Measurements from ENCODE around the gene PICALM.
"Not testable (repeated sequence)": the region's sequence is repeated elsewhere in the genome, so short reads cannot be mapped to it uniquely, and the experiment has no call there.

PICALM gene

GRCh38 chr11:85935751-85936150 is 133.1 kb downstream of the PICALM start:
- Histone ChIP-seq H3K9ac (ENCODE audit: low read length) (no peak overlapping the region), H3K36me3 (ENCODE audit: control insufficient read depth, insufficient read depth, low read length, severe bottlenecking) (no peaks in the 10 kb centered on the region), H3K4me1 (ENCODE audit: control insufficient read depth, insufficient read depth, low read length) (no peaks in the 10 kb centered on the region), H3K27me3 (replicated peaks; ENCODE audit: control insufficient read depth, insufficient read depth, low read length) (peaks cover 3% of the 10 kb centered on the region), H3K4me3 (ENCODE audit: low read length) (no peak overlapping the region), H3K9me3 (ENCODE audit: control insufficient read depth, low read length) (no peaks in the 10 kb centered on the region)
- DNase-seq (ENCODE audit: low read depth): no peak

GRCh38 chr11:85934596-85935169 is 134.2 kb downstream of the PICALM start:
- peaks cover 3% of the 10 kb centered on the region for H3K27me3 ChIP-seq (replicated peaks; ENCODE audit: control insufficient read depth, insufficient read depth, low read length)
- no peaks in the 10 kb centered on the region for H3K36me3 ChIP-seq (ENCODE audit: control insufficient read depth, insufficient read depth, low read length, severe bottlenecking)
- DNase-seq (ENCODE audit: low read depth): no peak
- H3K4me3 ChIP-seq (ENCODE audit: low read length): peak overlapping the region; percentile 61
- no peaks in the 10 kb centered on the region for H3K9me3 ChIP-seq (ENCODE audit: control insufficient read depth, low read length)
- no peaks in the 10 kb centered on the region for H3K4me1 ChIP-seq (ENCODE audit: control insufficient read depth, insufficient read depth, low read length)
- H3K9ac ChIP-seq (ENCODE audit: low read length): peak overlapping the region; percentile 21

- no peak overlapping the region for H3K9ac ChIP-seq (ENCODE audit: low read length)
- H3K9me3 ChIP-seq (ENCODE audit: control insufficient read depth, low read length): peaks cover 2% of the 10 kb centered on the region
- DNase-seq (ENCODE audit: low read depth): no peak
- H3K27me3 ChIP-seq (replicated peaks; ENCODE audit: control insufficient read depth, insufficient read depth, low read length): peaks cover 3% of the 10 kb centered on the region
- no peak overlapping the region for H3K4me3 ChIP-seq (ENCODE audit: low read length)
- H3K36me3 ChIP-seq (ENCODE audit: control insufficient read depth, insufficient read depth, low read length, severe bottlenecking): no peaks in the 10 kb centered on the region
- H3K4me1 ChIP-seq (ENCODE audit: control insufficient read depth, insufficient read depth, low read length): no peaks in the 10 kb centered on the region
Observed at GRCh38 chr11:85930879-85931366, 138.0 kb downstream of the PICALM start.

- not testable (repeated sequence) for DNase-seq (ENCODE audit: low read depth)
Observed at GRCh38 chr11:85926653-85927214, 142.2 kb downstream of the PICALM start.

GRCh38 chr11:85923455-85923854 is 145.4 kb downstream of the PICALM start:
- no peak for DNase-seq (ENCODE audit: low read depth)

More at GRCh38 chr11:85926653-85927214, 142.2 kb downstream of the PICALM start:
- H3K9ac ChIP-seq (ENCODE audit: low read length); H3K4me1 ChIP-seq (ENCODE audit: control insufficient read depth, insufficient read depth, low read length); H3K36me3 ChIP-seq (ENCODE audit: control insufficient read depth, insufficient read depth, low read length, severe bottlenecking); H3K27me3 ChIP-seq (replicated peaks; ENCODE audit: control insufficient read depth, insufficient read depth, low read length); H3K4me3 ChIP-seq (ENCODE audit: low read length); H3K9me3 ChIP-seq (ENCODE audit: control insufficient read depth, low read length): not testable (repeated sequence)

GRCh38 chr11:85922367-85922766 is 146.5 kb downstream of the PICALM start:
- Histone ChIP-seq H3K4me3 (ENCODE audit: low read length) (no peak overlapping the region), H3K9me3 (ENCODE audit: control insufficient read depth, low read length) (no peaks in the 10 kb centered on the region), H3K27me3 (replicated peaks; ENCODE audit: control insufficient read depth, insufficient read depth, low read length) (peaks cover 4% of the 10 kb centered on the region), H3K9ac (ENCODE audit: low read length) (no peak overlapping the region), H3K4me1 (ENCODE audit: control insufficient read depth, insufficient read depth, low read length) (peaks cover 7% of the 10 kb centered on the region), H3K36me3 (ENCODE audit: control insufficient read depth, insufficient read depth, low read length, severe bottlenecking) (no peaks in the 10 kb centered on the region)
- no peak for DNase-seq (ENCODE audit: low read depth)

More at GRCh38 chr11:85923455-85923854, 145.4 kb downstream of the PICALM start:
- Histone ChIP-seq H3K9me3 (ENCODE audit: control insufficient read depth, low read length) (no peaks in the 10 kb centered on the region), H3K36me3 (ENCODE audit: control insufficient read depth, insufficient read depth, low read length, severe bottlenecking) (no peaks in the 10 kb centered on the region), H3K4me1 (ENCODE audit: control insufficient read depth, insufficient read depth, low read length) (peaks cover 7% of the 10 kb centered on the region), H3K9ac (ENCODE audit: low read length) (no peak overlapping the region), H3K27me3 (replicated peaks; ENCODE audit: control insufficient read depth, insufficient read depth, low read length) (peaks cover 4% of the 10 kb centered on the region), H3K4me3 (ENCODE audit: low read length) (no peak overlapping the region)

GRCh38 chr11:85918910-85919794 is 149.7 kb downstream of the PICALM start:
- Histone ChIP-seq H3K27me3 (replicated peaks; ENCODE audit: control insufficient read depth, insufficient read depth, low read length) (peaks cover 2% of the 10 kb centered on the region), H3K9me3 (ENCODE audit: control insufficient read depth, low read length) (peaks cover 4% of the 10 kb centered on the region), H3K4me3 (ENCODE audit: low read length) (no peak overlapping the region), H3K4me1 (ENCODE audit: control insufficient read depth, insufficient read depth, low read length) (peaks cover 7% of the 10 kb centered on the region), H3K36me3 (ENCODE audit: control insufficient read depth, insufficient read depth, low read length, severe bottlenecking) (no peaks in the 10 kb centered on the region), H3K9ac (ENCODE audit: low read length) (no peak overlapping the region)
- peak; percentile 42 for DNase-seq (ENCODE audit: low read depth)

GRCh38 chr11:85914425-85914824 is 154.5 kb downstream of the PICALM start:
- no peak overlapping the region for H3K9ac ChIP-seq (ENCODE audit: low read length)
- no peaks in the 10 kb centered on the region for H3K27me3 ChIP-seq (replicated peaks; ENCODE audit: control insufficient read depth, insufficient read depth, low read length)
- no peaks in the 10 kb centered on the region for H3K36me3 ChIP-seq (ENCODE audit: control insufficient read depth, insufficient read depth, low read length, severe bottlenecking)
- no peak overlapping the region for H3K4me3 ChIP-seq (ENCODE audit: low read length)
- peaks cover 4% of the 10 kb centered on the region for H3K9me3 ChIP-seq (ENCODE audit: control insufficient read depth, low read length)
- H3K4me1 ChIP-seq (ENCODE audit: control insufficient read depth, insufficient read depth, low read length): peaks cover 6% of the 10 kb centered on the region
- no peak for DNase-seq (ENCODE audit: low read depth)

- Histone ChIP-seq H3K27me3 (replicated peaks; ENCODE audit: control insufficient read depth, insufficient read depth, low read length) (no peaks in the 10 kb centered on the region), H3K9me3 (ENCODE audit: control insufficient read depth, low read length) (peaks cover 4% of the 10 kb centered on the region), H3K4me1 (ENCODE audit: control insufficient read depth, insufficient read depth, low read length) (no peaks in the 10 kb centered on the region), H3K9ac (ENCODE audit: low read length) (no peak overlapping the region), H3K4me3 (ENCODE audit: low read length) (no peak overlapping the region), H3K36me3 (ENCODE audit: control insufficient read depth, insufficient read depth, low read length, severe bottlenecking) (no peaks in the 10 kb centered on the region)
- DNase-seq (ENCODE audit: low read depth): no peak
Observed at GRCh38 chr11:85913513-85913912, 155.4 kb downstream of the PICALM start.

GRCh38 chr11:85912414-85912813 is 156.5 kb downstream of the PICALM start:
- H3K9ac ChIP-seq (ENCODE audit: low read length): no peak overlapping the region
- no peak for DNase-seq (ENCODE audit: low read depth)
- H3K4me3 ChIP-seq (ENCODE audit: low read length): no peak overlapping the region
- peaks cover 4% of the 10 kb centered on the region for H3K9me3 ChIP-seq (ENCODE audit: control insufficient read depth, low read length)
- H3K4me1 ChIP-seq (ENCODE audit: control insufficient read depth, insufficient read depth, low read length): no peaks in the 10 kb centered on the region
- no peaks in the 10 kb centered on the region for H3K36me3 ChIP-seq (ENCODE audit: control insufficient read depth, insufficient read depth, low read length, severe bottlenecking)
- H3K27me3 ChIP-seq (replicated peaks; ENCODE audit: control insufficient read depth, insufficient read depth, low read length): no peaks in the 10 kb centered on the region
